GM12892 (cell line): Measurements from ENCODE around the gene SCAF8.
A peak's percentile ranks its signal among the peaks of the same experiment; 100 is the strongest.
"Not testable (repeated sequence)": the region's sequence is repeated elsewhere in the genome, so short reads cannot be mapped to it uniquely, and the experiment has no call there.

ENCODE experiments used
- DNase-seq: peaks from one replicate; pipeline ENCODE4 v3.0.0; 2011; ENCODE audit not compliant: insufficient read length
- FAIRE-seq: peaks from 2 replicates; lab custom pipeline; 2011; peaks lifted over from hg19 to GRCh38; lab: Jason Lieb, UNC
- POLR2A ChIP-seq: IDR thresholded peaks from 2 replicates; pipeline ENCODE4 v1.6.1; 2011; ENCODE audit warnings: low read depth, low read length, control low read depth
- POLR2AphosphoS5 ChIP-seq: IDR thresholded peaks from 2 replicates; pipeline ENCODE4 v1.6.1; 2011; ENCODE audit warnings: low read depth, low read length, control low read depth
- TAF1 ChIP-seq: IDR thresholded peaks from 2 replicates; pipeline ENCODE4 v1.6.1; 2011; ENCODE audit warnings: low read depth, mild to moderate bottlenecking, control low read depth, low read length, borderline replicate concordance

SCAF8 gene

GRCh38 chr6:154709621-154710020, 23.6 kb upstream of the SCAF8 start:
- no peak for TF ChIP-seq POLR2AphosphoS5
- TF ChIP-seq POLR2A = no peak
- no peak for TF ChIP-seq TAF1
- no peak for FAIRE-seq
- no peak for DNase-seq

GRCh38 chr6:154710689-154711088, 22.5 kb upstream of the SCAF8 start:
- FAIRE-seq (no peak), DNase-seq (no peak)
- TF ChIP-seq TAF1 = no peak
- no peak for TF ChIP-seq POLR2A
- no peak for TF ChIP-seq POLR2AphosphoS5

DNA sequence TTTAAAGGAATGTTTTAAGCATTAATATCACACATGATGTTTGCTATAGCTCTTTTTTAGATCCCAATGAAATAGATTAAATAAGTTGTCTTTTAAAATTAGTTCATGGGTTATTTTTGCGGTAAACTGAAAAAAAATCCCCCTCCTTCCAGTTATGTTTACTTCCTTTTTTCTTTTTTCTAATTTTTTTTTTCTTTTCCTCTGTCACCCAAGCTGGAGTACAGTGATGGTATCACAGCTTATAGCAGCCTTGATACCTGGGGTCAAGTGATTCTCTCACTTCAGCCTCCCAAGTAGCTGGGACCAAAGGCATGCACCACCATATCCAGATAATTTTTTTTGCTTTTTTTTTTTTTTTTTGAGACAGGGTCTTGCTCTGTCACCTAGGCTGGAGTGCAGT, 17.8 kb upstream of the SCAF8 start:
- FAIRE-seq (no peak), DNase-seq (no peak)
- TF ChIP-seq POLR2AphosphoS5 = no peak
- TF ChIP-seq TAF1 = no peak
- TF ChIP-seq POLR2A = no peak

- not testable (repeated sequence) for FAIRE-seq, DNase-seq
Observed at GRCh38 chr6:154716350-154716749, 16.9 kb upstream of the SCAF8 start.

DNA sequence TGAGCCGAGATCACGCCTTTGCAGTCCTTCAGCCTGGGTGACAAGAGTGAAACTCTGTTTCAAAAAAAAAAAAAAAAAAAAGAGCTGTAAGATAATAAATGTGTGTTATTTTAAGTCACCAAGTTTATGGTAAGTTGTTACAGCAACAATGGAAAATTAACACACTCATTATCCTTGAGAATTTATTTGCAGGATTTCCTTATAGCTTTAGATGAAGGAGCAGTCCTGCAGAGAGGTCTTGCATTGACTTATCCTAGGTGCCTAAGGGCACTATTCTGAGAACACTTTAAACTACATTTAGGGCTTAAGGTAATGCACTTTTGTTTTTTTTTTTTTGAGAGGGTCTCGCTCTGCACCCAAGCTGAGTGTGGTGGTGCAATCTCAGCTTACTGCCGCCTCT, 13.8 kb upstream of the SCAF8 start:
- TF ChIP-seq TAF1 = no peak
- no peak for TF ChIP-seq POLR2AphosphoS5
- no peak for TF ChIP-seq POLR2A
- FAIRE-seq (no peak), DNase-seq (no peak)

DNA sequence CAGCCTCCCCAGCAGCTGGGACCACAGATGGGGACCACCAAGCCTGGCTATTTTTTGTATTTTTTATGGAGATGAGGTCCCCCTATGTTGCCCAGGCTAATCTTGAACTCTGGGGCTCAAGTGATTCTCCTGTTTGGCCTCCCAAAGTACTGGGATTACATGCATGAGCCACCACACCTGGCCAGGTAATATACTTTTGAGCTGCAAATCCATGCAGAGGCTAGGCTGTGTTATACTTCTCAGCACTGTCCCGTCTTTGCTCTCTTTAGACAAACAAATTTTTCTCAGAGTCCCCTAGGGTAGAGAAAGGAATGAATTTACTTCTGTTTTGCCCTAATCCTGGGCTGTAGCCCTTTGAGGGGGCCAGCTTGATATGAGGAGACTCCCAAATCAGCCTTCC, 13.4 kb upstream of the SCAF8 start:
- FAIRE-seq = no peak
- no peak for TF ChIP-seq POLR2AphosphoS5
- no peak for DNase-seq

- FAIRE-seq = peak; percentile 38
Observed at GRCh38 chr6:154721460-154721859, 11.8 kb upstream of the SCAF8 start.

DNA sequence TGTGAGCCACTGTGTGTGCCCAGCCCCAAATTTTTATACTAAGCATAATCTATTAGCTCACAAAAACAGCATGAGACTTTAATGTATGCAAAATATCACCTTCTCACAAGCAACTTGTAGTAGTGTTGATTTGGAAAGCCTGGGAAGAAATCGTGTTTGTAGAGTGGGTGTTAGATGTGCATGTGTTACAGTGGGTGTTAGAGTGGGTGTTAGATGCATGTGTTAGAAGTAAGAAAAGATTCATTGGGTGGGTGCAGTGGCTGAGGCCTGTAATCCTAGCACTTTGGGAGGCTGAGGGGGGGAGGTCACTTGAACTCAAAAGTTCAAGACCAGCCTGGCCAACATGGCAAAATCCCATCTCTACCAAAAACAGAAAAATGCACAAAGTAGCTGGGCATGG, 6.3 kb upstream of the SCAF8 start:
- FAIRE-seq (no peak), DNase-seq (no peak)
- TF ChIP-seq POLR2AphosphoS5 (no peak), TAF1 (no peak), POLR2A (no peak)

More at GRCh38 chr6:154721460-154721859, 11.8 kb upstream of the SCAF8 start:
- DNase-seq = no peak
- TF ChIP-seq POLR2AphosphoS5 = no peak
- TF ChIP-seq POLR2A = no peak
- no peak for TF ChIP-seq TAF1

DNA sequence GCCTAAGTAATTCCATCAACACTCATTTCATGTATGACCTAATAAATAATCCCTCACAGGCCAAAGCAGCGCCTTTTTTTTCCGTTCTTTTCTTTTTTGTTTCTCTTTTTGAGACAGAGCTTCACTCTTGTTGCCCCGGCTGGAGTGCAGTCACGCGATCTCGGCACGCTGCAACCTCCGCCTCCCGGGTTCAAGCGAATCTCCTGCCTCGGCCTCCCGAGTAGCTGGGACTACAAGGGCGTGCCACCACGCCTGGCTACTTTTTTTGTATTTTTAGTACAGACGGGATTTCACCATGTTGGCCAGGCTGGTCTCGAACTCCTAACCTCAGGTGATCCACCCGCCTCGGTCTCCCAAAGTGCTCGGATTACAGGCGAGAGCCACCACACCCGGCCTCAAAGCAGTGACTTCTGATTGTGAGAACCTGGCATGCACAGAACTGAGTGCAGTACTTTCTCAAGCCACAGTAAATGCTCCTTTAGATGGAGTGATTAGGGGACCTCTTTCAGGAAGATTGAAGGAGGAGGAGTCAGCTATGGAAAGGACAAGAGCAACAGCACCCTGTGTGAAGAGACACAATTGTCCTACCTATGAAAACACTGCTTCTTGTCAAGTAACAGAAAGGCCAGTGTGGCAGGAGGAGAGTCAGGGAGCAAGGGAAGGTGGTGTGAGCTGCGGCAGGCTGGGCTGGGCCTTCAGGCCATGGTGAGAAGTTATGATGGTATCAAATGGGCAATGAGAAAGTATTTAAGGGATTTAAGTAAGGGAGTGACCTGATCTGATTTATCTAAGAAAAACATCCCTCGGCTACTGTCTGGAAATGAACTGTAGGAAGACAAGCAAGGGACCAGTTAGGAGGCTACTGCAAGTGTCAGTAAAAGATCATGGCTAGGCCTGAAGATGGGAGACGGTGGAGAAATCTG, 1.7 kb upstream of the SCAF8 start:
- FAIRE-seq = no peak
- TF ChIP-seq TAF1 (no peak), POLR2A (no peak), POLR2AphosphoS5 (no peak)
- no peak for DNase-seq

DNA sequence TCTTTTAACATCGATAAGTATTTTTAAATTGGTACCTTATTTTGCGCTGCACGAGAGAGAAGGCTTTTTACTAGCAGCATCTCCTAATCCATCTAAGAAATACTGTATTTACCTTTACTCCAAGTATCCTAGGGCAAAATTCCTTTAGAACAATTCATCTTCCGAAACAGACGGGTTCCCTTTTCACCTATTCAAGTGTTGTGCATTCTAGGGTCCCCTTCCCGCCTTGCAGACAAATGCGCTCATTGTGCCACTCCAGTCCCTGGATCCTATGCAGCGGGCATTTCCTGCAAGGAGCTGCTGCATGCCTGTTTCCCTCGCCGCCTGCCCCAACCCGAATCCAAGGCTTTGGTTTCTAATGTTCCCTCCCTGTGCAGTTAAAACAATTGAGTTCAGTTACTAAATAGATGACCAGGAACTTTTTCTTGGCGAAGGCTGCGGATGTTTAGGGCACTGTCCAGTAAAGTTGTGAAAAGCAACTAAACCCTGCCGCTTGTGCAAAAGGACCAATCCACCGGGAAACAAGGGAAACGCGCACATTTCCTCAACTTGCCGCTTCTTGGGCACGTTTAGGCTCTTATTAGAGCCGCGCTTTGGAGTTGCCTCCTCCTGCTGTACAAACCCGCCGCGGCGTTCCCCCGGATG, 556 bp upstream of the SCAF8 start:
- FAIRE-seq (no peak), DNase-seq (no peak)
- no peak for TF ChIP-seq POLR2A
- no peak for TF ChIP-seq TAF1
- no peak for TF ChIP-seq POLR2AphosphoS5

DNA sequence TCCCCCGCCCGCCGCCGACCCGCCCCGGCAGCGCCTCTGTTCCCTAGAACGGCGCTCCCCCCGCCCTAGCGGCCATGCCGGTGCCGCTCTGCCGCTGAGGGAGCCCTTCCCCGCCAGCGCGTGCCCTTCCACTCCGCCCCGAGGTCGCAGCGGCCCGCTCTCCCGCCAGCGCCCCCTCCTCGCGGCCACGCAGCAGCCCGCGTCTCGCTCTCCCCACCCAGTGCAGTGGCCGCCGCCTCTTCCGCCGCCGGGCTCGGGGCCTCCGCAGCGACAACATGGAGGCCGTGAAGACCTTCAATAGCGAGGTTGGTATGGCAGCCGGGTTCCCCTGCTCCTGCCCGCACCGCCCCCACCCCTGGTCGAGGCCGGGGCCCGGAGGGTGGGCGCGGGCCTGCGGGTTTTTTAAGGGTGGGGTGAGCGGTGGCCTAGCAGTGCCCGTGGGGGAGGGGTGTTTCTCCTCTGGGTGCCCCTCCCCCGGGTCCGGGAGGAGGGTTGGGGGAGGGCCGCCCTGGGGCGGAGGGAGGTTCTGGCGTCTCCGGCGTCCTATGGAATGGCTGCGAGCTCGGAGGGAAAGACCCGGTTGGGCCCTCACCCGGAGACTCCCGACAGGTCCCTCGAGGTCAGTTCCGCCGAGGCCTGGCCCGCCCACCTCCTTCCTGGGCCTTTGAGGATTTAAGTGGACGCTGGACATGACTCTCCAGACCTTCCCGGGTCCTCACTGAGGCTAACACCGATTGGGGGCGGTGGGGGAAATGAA, 588 bp downstream of the SCAF8 start:
- peak; percentile 87 for DNase-seq
- no peak for FAIRE-seq
- TF ChIP-seq POLR2A = no peak; the same call in none of the 2 replicates
- TF ChIP-seq TAF1 = no peak
- no peak for TF ChIP-seq POLR2AphosphoS5

DNA sequence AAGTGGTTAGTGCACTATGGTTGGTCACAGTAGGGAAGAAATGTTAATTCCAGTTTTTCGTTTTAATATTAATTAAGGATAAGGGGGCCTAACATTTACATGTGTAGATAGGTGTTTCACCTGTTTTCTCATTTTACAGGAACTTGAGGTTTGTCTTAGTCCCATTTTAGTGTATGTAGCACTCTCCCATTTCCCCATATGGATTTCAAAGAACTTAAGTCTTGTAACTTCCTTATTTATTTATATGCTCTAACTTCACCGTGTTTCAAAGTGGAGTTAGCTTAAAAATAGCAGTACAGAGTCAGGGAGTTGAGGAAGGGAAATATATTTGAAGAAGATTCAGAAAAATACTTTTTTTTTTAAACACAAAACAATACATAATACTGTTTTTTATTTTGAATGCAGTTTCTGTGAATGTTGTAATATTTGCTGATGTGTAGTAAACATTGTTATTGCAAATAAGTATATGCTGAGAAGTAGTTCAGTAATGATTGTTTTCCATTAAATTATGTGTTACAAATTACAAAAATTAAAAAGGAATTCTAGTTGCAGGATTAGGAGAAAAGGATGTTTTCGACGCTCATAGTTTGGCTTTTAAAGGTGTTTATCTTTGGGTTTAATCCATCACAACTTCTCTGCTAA, 3.5 kb downstream of the SCAF8 start:
- TF ChIP-seq POLR2AphosphoS5 = no peak
- TF ChIP-seq TAF1 = no peak
- TF ChIP-seq POLR2A = no peak
- FAIRE-seq (no peak), DNase-seq (no peak)

DNA sequence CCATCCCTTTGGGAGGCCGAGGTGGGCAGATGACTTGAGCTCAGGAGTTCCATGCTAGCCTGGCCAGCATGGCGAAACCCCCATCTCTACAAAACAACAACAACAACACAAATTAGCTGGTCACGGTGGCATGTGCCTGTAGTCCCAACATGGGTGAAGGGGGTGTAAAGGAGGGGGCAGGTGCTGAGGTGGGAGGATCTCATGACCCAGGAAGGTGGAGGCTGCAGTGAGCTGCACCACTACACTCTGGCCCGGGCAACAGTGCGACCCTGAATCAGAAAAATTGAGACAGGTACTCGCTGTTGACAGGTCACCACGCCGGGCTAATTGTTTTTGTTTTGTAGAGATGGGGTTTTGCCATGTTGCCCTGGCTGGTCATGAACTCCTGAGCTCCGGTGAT, 4.2 kb downstream of the SCAF8 start:
- DNase-seq = no peak
- TF ChIP-seq POLR2AphosphoS5 (no peak), POLR2A (no peak), TAF1 (no peak)
- no peak for FAIRE-seq
